ENCODE results near the gene MAPK13.

MAPK13 gene

DNA sequence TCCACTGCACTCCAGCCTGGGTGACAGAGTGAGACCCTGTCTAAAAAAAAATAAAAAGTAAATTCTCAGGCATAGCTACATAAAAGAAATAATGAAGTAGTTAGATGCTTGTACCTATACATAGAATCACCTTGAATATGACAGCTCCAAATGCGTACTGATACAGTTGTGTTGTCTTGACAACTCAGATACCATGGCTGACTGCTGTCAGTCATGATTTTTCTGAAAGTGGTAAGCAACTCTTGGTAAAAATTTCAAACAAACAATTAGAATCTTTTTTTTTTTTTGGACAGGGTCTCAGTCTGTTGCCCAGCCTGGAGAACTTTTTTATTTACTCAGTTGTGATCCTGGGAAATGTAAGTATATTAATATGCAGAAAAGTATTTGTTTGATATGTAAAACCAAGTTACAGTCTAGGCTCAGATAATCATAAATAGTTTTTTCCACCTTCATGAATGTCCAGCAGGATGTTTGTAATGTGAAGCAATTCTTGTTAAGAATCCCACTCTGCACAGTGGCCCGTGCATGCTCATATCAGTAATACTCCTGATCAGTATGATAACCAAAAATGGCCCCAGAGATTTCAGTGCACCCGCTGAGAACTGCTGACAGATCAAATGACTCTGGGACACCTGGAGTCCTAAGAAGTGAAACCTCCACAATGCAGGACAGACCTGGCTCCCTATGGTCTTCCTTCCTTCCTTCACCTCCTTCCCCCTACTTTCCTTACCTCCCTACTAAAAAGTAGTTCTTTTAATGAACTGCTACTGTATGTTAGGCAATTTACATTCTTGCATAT is 14.0 kb upstream of the MAPK13 start:
- no peaks in the 10 kb centered on the region for H3K4me1 ChIP-seq (ENCODE audit: control insufficient read depth, insufficient read depth, low read length)
- peaks cover 0 to 3% of the 10 kb centered on the region in 2 experiments; a peak in 2 of 3 replicates for H3K36me3 ChIP-seq (ENCODE audit: control insufficient read depth in 2 of 2, insufficient read depth in 1 of 2, low read length in 2 of 2)
- H3K9me3 ChIP-seq (ENCODE audit: control insufficient read depth, insufficient read depth, low read depth, low read length) = no peaks in the 10 kb centered on the region
- no peak overlapping the region for H3K27ac ChIP-seq (ENCODE audit: extremely low read depth, low read depth, low read length)
- TF ChIP-seq ZNF664 (tag by site-specific recombination; IDR thresholded peaks at IDR 0.05) = peak; percentile 42; the same call in 1 of the 2 replicates
- no peak for TF ChIP-seq ZNF146 (tag by site-specific recombination; IDR thresholded peaks at IDR 0.05)
- POLR2A ChIA-PET = no interaction called here
- H3K4me3 ChIP-seq (ENCODE audit: low read depth, low read length) = no peak overlapping the region
- CTCF ChIA-PET = interaction anchor here (0.6 to 0.9 kb wide), 2 partner anchors 8 to 21 kb away, joined by 3 to 4 read pairs; no protein-coding TSS in a partner anchor

DNA sequence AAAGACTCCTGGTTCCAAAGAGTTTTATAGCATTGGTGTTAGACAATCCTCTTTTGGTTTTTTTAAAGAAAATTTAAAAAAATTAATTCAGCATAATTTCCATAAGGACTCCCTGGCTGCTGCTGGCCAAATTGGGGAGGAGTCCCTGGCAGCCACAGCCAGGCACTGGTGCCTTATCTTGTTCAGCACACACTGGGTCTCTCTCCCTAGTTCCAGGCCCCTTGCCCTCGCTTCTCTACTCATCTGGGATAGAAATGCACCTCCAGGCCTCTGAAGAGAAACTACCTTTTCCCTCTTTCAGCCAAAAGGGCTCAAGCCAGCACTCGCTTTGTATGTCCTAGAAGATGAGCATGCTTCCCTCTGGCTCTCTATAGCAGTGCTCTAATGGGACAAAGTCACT is 13.4 kb upstream of the MAPK13 start:
- no peaks in the 10 kb centered on the region for H3K4me1 ChIP-seq (ENCODE audit: control insufficient read depth, insufficient read depth, low read length)
- CTCF ChIA-PET = interaction anchor here (0.6 to 0.7 kb wide), 2 partner anchors 38 to 443 kb away, joined by 3 read pairs; no protein-coding TSS in a partner anchor

DNA sequence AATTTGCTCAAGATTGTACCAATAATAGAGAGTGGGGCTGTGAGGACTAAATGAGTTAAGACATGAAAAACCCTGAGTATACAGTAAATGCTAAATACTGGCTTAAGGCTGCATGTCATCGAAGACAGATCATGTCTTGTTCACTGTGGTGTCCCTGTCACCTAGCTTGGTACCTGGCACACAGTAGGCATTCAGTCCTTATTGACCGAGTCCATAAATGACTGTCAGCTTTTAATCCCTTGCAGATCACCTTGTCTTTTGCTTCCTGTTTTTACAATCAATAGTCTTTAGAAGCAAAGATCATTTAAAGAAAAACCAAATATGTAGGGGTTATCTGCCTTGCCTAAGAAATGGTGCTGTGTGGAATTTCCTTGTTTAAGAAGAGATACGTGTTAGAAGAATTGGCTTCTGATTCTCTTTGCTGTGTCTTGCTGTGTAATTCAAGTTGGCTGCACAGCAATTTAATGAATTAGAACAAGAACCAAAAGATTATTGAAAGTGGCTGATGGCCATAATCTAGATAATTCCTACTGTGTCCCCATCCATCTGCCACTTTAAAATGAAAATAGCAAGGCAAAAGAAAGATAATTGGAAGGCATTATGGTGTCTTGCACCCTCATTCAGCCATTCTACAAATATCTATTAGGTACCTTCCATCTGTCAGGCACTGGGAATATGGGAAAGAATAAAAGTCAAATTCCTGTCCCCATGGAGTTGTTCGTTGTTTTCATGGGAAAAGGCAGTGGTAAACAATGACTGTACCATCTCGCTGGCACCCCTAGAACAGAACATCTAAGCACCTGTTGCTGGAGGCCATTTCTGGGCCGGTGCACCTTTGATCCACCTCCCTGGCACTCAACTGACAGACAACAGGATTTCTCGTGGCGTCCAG is 12.4 kb upstream of the MAPK13 start:
- CTCF ChIA-PET = interaction anchor here (0.6 to 1.4 kb wide), 5 partner anchors 22 to 566 kb away, joined by 3 to 8 read pairs (median 3); no protein-coding TSS in a partner anchor
- POLR2A ChIA-PET = interaction anchor here (0.5 kb wide), 1 partner anchor 320 kb away, joined by 4 read pairs; no protein-coding TSS in a partner anchor
- Histone ChIP-seq H3K9me3 (ENCODE audit: control insufficient read depth, insufficient read depth, low read depth, low read length) (no peaks in the 10 kb centered on the region), H3K36me3 (ENCODE audit: control insufficient read depth in 2 of 2, insufficient read depth in 1 of 2, low read length in 2 of 2) (no peaks in the 10 kb centered on the region; a peak in 1 of 3 replicates), H3K4me1 (ENCODE audit: control insufficient read depth, insufficient read depth, low read length) (no peaks in the 10 kb centered on the region), H3K27ac (ENCODE audit: extremely low read depth, low read depth, low read length) (no peak overlapping the region), H3K4me3 (ENCODE audit: low read depth, low read length) (no peak overlapping the region)
- TF ChIP-seq SCRT2 (tag by site-specific recombination; IDR thresholded peaks at IDR 0.05) = peak; percentile 77
- TF ChIP-seq ZNF654 (tag by site-specific recombination; IDR thresholded peaks at IDR 0.05; ENCODE audit: low read depth) = no peak

More for the DNA sequence above, 13.4 kb upstream of the MAPK13 start:
- POLR2A ChIA-PET = no interaction called here
- TF ChIP-seq SP2 (tag by site-specific recombination; IDR thresholded peaks at IDR 0.05) = no peak
- TF ChIP-seq ZNF16 (tag by site-specific recombination; IDR thresholded peaks at IDR 0.05; ENCODE audit: low read depth) = no peak
- TF ChIP-seq ZNF350 (tag by site-specific recombination; IDR thresholded peaks at IDR 0.05) = no peak
- TF ChIP-seq ZNF610 (tag by site-specific recombination; IDR thresholded peaks at IDR 0.05; ENCODE audit: borderline replicate concordance) = no peak
- no peak for TF ChIP-seq ZNF121 (tag by site-specific recombination; IDR thresholded peaks at IDR 0.05)
- TF ChIP-seq, protein P1, sequence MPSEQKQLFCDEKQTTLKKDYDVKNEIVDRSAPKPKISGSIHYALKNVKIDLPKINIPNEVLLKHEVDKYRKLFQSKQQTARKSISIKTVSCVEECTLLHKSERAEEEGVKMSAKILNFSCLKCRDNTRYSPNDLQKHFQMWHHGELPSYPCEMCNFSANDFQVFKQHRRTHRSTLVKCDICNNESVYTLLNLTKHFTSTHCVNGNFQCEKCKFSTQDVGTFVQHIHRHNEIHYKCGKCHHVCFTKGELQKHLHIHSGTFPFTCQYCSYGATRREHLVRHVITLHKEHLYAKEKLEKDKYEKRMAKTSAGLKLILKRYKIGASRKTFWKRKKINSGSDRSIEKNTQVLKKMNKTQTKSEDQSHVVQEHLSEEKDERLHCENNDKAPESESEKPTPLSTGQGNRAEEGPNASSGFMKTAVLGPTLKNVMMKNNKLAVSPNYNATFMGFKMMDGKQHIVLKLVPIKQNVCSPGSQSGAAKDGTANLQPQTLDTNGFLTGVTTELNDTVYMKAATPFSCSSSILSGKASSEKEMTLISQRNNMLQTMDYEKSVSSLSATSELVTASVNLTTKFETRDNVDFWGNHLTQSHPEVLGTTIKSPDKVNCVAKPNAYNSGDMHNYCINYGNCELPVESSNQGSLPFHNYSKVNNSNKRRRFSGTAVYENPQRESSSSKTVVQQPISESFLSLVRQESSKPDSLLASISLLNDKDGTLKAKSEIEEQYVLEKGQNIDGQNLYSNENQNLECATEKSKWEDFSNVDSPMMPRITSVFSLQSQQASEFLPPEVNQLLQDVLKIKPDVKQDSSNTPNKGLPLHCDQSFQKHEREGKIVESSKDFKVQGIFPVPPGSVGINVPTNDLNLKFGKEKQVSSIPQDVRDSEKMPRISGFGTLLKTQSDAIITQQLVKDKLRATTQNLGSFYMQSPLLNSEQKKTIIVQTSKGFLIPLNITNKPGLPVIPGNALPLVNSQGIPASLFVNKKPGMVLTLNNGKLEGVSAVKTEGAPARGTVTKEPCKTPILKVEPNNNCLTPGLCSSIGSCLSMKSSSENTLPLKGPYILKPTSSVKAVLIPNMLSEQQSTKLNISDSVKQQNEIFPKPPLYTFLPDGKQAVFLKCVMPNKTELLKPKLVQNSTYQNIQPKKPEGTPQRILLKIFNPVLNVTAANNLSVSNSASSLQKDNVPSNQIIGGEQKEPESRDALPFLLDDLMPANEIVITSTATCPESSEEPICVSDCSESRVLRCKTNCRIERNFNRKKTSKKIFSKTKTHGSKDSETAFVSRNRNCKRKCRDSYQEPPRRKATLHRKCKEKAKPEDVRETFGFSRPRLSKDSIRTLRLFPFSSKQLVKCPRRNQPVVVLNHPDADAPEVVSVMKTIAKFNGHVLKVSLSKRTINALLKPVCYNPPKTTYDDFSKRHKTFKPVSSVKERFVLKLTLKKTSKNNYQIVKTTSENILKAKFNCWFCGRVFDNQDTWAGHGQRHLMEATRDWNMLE (tag by site-specific recombination; conservative IDR thresholded peaks at IDR 0.05; ENCODE audit: low read depth) = no peak
- no peak for TF ChIP-seq ZNF140 (tag by site-specific recombination; IDR thresholded peaks at IDR 0.05)
- no peak for TF ChIP-seq ZNF626 (tag by site-specific recombination; IDR thresholded peaks at IDR 0.05)
- TF ChIP-seq ZNF175 (tag by site-specific recombination; IDR thresholded peaks at IDR 0.05) = no peak
- TF ChIP-seq GFI1B (tag by site-specific recombination; IDR thresholded peaks at IDR 0.05) = no peak
- TF ChIP-seq ZBTB7A (tag by site-specific recombination; IDR thresholded peaks at IDR 0.05; ENCODE audit: low read depth) = no peak
- no peak for TF ChIP-seq ZNF404 (tag by site-specific recombination; IDR thresholded peaks at IDR 0.05)
- TF ChIP-seq ZNF416 (tag by site-specific recombination; IDR thresholded peaks at IDR 0.05) = no peak
- no peak for TF ChIP-seq KLF9 (tag by site-specific recombination; IDR thresholded peaks at IDR 0.05; ENCODE audit: low read depth)
- Histone ChIP-seq H3K4me3 (ENCODE audit: low read depth, low read length) (no peak overlapping the region), H3K9me3 (ENCODE audit: control insufficient read depth, insufficient read depth, low read depth, low read length) (no peaks in the 10 kb centered on the region), H3K27ac (ENCODE audit: extremely low read depth, low read depth, low read length) (no peak overlapping the region), H3K36me3 (ENCODE audit: control insufficient read depth in 2 of 2, insufficient read depth in 1 of 2, low read length in 2 of 2) (no peaks in the 10 kb centered on the region; a peak in 1 of 3 replicates)

All from HEK293 (cell line).